HG03439 (cell line): Measurements from ENCODE around the gene VPS45.

Experiments
- ATAC-seq: cut with Tn5 transposase; IDR thresholded peaks from one replicate; pipeline ENCODE4 v1.9.1; 2021; ENCODE audit warnings: mild to moderate bottlenecking, moderate library complexity; ENCODE audit not compliant: unreplicated experiment

VPS45 gene

DNA sequence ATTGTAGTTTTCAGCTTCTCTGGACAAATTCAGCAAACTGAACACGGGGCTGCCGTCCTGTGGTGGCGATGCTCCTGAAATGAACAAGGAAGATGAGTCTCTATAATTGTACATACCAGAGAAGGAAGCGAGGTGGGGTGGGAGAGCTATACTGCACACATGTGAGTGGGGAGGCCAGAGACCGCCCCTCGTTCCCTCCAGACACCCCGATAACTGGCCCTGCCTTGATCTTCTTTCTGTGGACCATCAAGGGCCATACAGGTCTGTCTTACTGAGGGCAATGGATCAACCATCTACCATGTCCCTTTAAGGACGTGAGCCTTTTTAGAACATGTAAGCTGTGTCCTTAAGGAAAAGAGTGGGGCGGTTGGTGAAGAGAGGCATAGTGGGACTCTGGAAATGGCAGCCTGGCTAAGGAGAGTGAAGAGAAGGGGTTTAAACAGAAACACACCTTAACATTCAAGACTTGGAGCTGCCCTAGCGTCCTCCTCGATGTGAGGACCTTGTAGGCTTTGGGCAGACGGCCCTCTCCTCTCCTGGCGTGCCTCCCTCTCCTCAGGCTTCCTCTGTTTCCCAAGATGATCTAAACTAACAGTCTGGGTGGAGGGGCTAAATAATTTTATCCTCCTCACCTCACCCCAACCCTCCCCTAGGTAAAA, 88.0 kb downstream of the VPS45 start:
- ATAC-seq, result no peak

DNA sequence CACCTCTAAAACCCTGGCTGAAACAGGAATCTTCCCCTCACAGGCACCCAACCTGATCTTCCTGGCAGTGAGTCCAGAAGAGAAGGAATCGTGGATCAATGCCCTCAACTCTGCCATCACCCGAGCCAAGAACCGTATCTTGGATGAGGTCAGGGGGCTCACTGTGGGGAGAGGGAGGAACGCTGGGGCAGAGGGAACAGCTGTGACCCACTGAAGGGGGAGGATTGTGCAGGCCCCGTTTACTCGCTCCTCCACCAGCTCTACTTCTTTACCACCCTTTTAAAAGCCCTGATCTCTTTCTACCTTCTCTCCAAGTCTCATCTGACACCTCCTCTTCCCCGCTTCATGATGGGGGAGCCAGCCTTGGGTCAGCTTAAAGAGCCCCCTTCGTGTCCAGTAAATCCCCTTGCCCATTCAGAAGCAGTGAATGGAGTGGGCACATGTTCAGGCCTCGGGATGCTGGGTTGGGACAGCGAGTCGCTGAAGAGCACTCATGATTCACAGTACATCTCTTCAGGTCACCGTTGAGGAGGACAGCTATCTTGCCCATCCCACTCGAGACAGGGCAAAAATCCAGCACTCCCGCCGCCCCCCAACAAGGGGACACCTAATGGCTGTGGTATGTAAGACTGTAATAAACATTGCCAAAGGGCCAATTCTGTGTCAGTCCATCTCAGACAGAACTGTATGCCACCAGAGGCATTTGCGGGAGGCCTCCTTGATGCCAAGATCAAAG, 89.5 kb downstream of the VPS45 start:
- ATAC-seq, result no peak

DNA sequence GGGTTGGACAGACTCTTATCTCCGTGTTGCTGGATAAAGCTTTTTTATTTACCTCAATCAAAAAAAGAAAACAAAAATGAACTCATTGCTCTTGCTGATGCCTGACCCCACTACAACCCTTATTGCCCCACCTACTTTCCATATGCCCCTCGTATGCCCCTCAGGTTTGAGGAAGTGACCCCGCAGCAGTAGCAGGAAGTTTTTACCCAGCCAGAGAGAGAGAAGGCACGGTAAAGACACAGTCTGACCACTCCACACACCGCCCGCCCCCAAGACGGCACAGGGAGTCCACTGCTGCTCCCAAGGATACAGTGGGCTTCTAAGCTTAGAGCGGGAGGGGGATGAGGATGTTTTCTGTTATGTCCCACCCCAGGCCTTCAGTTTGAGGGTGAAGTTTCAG, 92.0 kb downstream of the VPS45 start:
- no peak for ATAC-seq

- ATAC-seq, result no peak
These were observed 93.5 kb downstream of the VPS45 start for GRCh38 chr1:150160964-150161621.

DNA sequence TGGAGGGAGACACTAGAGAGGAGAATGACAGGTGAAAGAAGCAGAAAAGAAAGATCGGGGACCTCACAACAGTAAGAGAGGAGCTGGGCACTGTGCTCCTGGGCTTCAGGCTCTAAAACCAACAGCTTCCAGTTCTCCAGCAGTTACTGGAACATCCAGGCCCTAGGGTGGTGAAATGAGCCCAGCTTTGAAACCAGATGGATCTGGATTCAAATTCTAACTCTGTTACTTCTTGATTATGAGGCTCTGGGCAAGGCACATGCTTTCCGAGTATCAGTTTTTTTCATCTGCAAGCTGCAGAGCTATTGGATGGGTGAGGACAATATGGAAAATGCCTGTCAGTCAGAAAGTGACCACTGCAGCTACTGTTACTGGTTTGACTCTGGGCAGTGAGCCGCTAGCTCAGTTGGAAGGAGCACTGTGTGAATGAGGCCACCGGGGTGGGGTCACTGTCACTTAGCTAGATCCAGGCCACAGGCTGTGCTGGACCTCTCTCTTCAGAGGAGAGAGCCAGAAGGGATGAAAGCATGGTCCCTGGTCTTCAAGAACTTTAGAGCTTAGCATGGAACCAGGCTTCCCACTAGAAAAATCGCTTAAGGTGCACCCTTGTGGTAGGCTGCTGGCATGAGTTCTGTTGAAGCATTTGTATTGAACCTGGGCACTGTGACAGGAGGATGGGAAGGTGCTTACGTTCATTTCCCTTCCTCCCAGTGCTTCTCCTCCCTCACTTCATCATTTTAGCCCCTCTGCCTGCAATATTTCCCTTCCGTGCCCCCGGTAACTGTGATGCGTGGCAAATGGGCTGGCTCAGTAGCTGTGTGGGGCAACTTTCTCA, 94.4 kb downstream of the VPS45 start:
- no peak for ATAC-seq

GRCh38 chr1:150162582-150162861, 94.9 kb downstream of the VPS45 start:
- ATAC-seq, result no peak

DNA sequence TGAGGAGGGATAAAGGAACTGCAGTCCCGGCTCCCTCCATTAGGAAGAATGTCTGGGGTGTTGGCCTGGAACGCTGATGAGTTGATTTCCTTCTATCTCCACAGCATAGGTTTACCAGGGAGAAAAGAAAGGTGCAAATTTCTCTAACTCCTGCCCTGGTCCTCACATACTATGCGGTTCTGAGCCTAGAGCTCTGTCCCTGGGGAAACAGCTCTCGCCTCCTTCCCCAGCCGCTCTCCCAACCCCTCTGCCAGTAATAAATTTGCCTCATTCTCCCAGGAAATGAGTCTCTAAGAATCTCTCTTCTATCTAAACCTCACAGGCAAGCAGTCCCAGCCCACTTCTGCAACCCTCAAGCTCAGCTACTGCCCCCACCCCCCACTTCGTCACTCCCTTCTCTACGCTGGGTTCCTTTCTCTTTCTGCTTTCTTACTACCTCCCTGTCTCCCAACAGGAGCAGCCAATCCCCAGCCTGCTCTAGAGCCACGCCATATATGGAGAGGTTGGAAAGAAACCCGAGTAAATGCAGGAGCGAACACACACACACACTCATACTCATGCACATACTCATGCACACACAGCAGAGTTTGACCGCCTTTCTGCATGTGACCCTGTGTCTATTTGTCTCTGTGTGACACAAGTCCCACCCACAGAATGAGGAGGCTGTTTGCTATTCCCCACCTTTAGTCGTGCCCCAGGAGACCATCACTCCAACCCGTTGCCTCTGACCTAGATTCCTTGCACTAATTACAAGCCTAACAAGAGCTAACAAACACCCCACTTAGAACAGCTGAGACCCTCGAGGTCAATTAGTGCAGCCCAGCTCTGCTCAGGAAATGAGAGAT, 95.5 kb downstream of the VPS45 start:
- ATAC-seq, result no peak

GRCh38 chr1:150164224-150164623, 96.6 kb downstream of the VPS45 start:
- no peak for ATAC-seq

DNA sequence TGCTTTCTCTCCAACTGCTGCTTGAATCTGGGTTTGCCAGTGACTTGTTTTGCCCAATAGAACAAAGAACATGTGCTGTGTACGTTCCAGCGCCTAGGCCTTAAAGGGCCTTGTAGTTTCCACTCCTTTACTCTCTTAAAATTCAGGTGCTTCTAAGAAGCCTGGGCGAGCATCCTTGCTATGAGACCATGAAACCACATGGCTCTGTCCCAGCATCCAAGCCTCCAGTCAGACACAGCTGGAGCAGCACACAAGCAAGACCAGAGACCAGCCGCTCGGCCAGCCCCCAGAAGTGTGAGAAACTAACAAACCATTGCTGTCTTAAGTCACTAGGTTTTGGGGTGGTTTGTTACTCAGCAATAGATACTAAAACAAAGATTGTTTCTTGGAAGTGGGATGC, 97.2 kb downstream of the VPS45 start:
- ATAC-seq, result no peak

- no peak for ATAC-seq
These were observed 98.3 kb downstream of the VPS45 start for GRCh38 chr1:150165622-150166612.

DNA sequence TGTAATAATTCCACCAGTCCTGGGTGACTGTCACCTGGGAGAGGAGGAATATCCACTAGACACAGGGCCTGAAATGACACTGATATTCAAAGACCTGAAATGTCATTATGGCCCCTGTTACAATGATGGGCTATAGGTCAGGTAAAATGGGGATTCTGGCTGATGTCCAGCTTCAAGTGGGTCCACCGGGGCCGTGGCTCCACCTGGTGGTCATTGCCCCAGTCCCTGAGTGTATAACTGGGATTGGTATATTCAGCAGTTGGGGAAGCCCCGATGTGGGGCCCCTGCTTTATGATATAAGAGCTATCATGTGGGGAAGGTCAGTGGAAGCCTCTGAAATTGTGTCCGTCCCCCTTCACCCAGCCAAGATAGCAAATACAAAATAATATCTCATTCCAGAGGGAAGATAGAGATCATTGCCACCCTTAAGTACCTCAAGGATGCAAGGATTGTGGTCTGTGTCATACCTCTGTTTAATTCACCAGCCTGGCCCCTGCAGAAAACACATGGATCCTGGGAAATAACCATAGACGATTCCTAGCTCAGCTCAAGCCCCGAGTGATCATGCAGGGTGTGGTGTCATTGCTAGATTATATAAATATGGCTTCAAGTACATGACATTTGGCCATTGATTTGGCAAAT, 101.5 kb downstream of the VPS45 start:
- no peak for ATAC-seq

- ATAC-seq, result no peak
These were observed 104.2 kb downstream of the VPS45 start for GRCh38 chr1:150171801-150172200.

DNA sequence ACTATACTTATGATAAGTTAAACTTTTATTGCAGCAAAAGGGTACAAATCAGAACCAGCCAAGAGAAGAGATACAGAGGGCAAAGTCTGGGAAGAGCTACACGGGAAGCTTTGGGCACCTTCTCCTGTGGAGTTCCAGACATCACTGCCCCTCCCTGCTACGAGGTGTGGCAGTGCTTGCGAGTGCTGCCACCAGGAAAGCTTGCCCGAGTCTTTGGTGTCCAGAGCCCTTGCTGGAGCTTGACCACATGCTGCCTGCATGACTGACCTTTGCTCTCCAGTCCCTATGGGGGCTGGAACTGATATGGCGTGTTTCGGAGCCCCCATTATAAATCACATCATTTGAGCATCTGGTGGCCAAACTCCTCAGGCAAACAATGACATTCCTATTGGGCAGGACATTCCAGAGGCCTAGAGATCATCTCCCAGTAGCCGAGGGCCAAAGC, 105.6 kb downstream of the VPS45 start:
- no peak for ATAC-seq

DNA sequence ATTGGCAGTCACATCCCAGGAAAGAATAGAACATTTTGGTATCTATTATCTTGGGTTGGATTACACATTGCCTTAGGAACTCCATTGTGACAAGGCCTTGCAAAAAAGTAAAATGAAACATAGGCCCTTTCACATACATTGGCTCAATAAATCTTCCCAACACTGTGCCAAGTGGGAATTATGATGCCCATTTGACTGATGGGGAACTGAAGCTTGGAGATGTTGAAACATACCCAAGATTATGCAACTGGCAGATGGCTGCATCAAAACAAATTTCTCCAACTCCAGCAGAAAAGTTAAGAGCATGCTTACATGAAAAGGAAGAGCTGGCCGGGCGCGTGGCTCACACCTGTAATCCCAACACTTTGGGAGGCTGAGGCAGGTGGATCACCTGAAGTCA, 109.0 kb downstream of the VPS45 start:
- no peak for ATAC-seq

GRCh38 chr1:150178548-150178947, 111.0 kb downstream of the VPS45 start:
- no peak for ATAC-seq

DNA sequence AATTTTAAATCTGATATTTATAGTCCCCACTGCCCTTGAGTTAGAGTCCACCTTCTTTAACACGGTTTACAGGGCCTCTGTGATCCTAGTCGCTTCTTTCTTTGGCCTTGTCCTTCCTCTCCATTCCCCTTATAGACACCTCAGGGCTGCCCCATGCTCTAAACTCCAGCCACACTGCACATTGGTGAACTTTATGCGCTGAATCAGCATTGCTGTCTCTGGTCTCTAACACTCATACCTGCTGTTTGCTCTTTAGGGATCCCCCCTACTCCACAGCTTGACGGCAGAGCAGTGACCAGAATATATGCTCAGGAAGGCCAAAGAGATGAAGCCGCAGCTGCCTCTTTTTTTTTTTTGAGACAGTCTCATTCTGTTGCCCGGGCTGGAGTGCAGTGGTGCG, 112.3 kb downstream of the VPS45 start:
- ATAC-seq, result no peak

- ATAC-seq, result no peak
These were observed 112.9 kb downstream of the VPS45 start for GRCh38 chr1:150180474-150180873.

GRCh38 chr1:150182247-150182646, 114.7 kb downstream of the VPS45 start:
- no peak for ATAC-seq

- ATAC-seq, result no peak
These were observed 115.5 kb downstream of the VPS45 start for GRCh38 chr1:150183061-150183460.
